BJ (cell line): Measurements from ENCODE around the gene PRAC2. TPM values are rescaled to one million over a fixed set of nuclear protein-coding genes. Genes with fewer than 3 reads are reported as not detected.

Source experiments
- CTCF ChIA-PET: fragments of 350-600 bp; formaldehyde crosslinking; extraction: SDS; loops from one replicate; lab custom pipeline; 2021; ENCODE audit warnings: antibody characterized with exemption, inconsistent platforms; lab: Yijun Ruan, JAX
- POLR2A ChIA-PET: fragments of 300-600 bp; sonication (Branson Sonifier 250); formaldehyde crosslinking; extraction: SDS; loops from one replicate; lab custom pipeline; 2021; ENCODE audit warnings: antibody characterized with exemption; lab: Charles Lee
- DNase-seq: peaks from one replicate; pipeline ENCODE4 v3.0.0-alpha.2; 2011; ENCODE audit warnings: low read depth
- H3K27me3 ChIP-seq: 2 replicates; pipeline ENCODE4 v1.6.0; 2011; ENCODE audit warnings: low read length; ENCODE audit not compliant: control insufficient read depth, insufficient read depth
- H3K36me3 ChIP-seq: 2 replicates; pipeline ENCODE4 v1.5.1; 2011; ENCODE audit warnings: low read length; ENCODE audit not compliant: control insufficient read depth, insufficient read depth
- H3K4me3 ChIP-seq: 2 replicates; pipeline ENCODE4 v1.5.1; 2011; ENCODE audit warnings: low read depth, mild to moderate bottlenecking, control low read depth, low read length
- polyA plus RNA-seq: library from polyadenylated mRNA; depleted of rRNA; stranded (reverse); fragments of >200 nt; gene quantifications from 2 replicates; pipeline ENCODE4 v1.2.3, GENCODE V29; 2011
- TF ChIP-seq, protein P1 (sequence below): IDR thresholded peaks from 2 replicates; pipeline ENCODE4 v1.5.1; 2011; ENCODE audit warnings: low read depth, mild to moderate bottlenecking, control low read depth, inconsistent platforms, low read length, moderate library complexity; ENCODE audit not compliant: insufficient read depth

The PRAC2 gene
- polyA plus RNA-seq, 1 experiment, result 0.63 TPM

DNA sequence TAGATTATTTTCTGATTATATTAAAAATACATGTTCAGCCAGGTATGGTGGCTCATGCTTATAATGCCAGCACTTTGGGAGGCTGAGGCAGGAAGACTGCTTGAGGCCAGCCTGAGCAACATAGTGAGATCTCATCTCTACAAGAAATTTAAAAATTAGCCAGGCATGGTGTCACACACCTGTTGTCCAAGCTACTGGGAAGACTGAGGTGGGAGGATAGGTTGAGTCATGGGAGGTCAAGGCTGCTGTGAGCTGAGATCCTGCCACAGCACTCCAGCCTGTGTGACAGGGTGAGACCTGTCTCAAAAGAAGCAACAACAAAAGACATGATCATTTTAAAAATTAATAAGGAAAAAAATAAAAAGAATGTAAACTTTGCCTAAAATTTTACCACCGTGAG, 41.4 kb upstream of the PRAC2 start:
- TF ChIP-seq, protein P1, sequence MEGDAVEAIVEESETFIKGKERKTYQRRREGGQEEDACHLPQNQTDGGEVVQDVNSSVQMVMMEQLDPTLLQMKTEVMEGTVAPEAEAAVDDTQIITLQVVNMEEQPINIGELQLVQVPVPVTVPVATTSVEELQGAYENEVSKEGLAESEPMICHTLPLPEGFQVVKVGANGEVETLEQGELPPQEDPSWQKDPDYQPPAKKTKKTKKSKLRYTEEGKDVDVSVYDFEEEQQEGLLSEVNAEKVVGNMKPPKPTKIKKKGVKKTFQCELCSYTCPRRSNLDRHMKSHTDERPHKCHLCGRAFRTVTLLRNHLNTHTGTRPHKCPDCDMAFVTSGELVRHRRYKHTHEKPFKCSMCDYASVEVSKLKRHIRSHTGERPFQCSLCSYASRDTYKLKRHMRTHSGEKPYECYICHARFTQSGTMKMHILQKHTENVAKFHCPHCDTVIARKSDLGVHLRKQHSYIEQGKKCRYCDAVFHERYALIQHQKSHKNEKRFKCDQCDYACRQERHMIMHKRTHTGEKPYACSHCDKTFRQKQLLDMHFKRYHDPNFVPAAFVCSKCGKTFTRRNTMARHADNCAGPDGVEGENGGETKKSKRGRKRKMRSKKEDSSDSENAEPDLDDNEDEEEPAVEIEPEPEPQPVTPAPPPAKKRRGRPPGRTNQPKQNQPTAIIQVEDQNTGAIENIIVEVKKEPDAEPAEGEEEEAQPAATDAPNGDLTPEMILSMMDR, result no peak
- no peak for DNase-seq
- Histone ChIP-seq H3K27me3 (peaks cover 9% of the 10 kb centered on the region), H3K4me3 (no peak overlapping the region), H3K36me3 (no peaks in the 10 kb centered on the region)
- ChIA-PET POLR2A (no interaction called here), CTCF (interaction anchor here (0.7 to 6.4 kb wide), 8 partner anchors 6 to 197 kb away, joined by 3 to 86 read pairs (median 6); partner anchors contain the start of gene PRAC2)

DNA sequence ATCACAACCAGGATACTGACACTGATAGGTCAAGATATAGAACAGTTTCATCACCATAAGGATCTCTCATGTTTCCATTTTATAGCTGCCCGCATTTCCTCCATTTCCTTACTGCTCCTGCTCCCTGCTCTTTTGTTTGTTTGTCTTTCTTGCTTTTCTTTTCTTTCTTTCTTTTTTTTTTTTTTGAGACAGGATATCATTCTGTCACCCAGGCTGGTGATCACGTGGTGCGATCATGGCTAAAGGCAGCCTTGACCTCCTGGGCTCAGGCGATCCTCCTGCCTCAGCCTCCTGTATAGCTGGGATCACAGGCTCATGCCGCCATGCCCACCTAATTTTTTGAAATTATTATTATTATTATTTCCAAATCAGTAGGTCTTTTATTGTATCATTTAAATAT, 32.3 kb upstream of the PRAC2 start:
- CTCF ChIA-PET, result no interaction called here
- H3K36me3 ChIP-seq, result no peaks in the 10 kb centered on the region

DNA sequence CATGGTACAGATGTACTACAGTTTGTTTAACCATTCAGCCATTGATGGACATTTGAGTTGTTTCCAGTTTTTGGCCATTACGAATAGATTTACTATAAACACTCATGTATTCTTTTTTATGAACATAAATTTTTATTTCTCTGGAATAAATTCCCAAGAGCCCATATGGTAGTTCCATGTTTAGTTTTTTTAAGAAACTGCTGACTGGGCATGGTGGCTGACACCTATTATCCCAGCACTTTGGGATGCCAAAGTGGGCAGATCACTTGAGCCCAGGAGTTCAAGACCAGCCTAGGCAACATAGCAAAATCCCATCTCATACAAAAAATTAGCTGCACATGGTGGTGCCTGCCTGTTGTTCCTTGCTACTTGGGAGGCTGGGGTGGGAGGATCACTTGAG, 30.9 kb upstream of the PRAC2 start:
- CTCF ChIA-PET, result interaction anchor here (1.0 to 1.2 kb wide), 2 partner anchors 13 to 99 kb away, joined by 4 to 5 read pairs; no protein-coding TSS in a partner anchor
- TF ChIP-seq, protein P1, result no peak
- POLR2A ChIA-PET, result no interaction called here
- Histone ChIP-seq H3K27me3 (0 out of 2 replicates have a peak, but pooled peaks cover 1% of the 10 kb centered on the region), H3K4me3 (no peak overlapping the region), H3K36me3 (no peaks in the 10 kb centered on the region)
- DNase-seq, result no peak

More for the DNA sequence above, 32.3 kb upstream of the PRAC2 start:
- H3K27me3 ChIP-seq, result 0 out of 2 replicates have a peak, but pooled peaks cover 1% of the 10 kb centered on the region
- POLR2A ChIA-PET, result no interaction called here
- DNase-seq, result no peak
- TF ChIP-seq, protein P1, result no peak
- H3K4me3 ChIP-seq, result no peak overlapping the region

DNA sequence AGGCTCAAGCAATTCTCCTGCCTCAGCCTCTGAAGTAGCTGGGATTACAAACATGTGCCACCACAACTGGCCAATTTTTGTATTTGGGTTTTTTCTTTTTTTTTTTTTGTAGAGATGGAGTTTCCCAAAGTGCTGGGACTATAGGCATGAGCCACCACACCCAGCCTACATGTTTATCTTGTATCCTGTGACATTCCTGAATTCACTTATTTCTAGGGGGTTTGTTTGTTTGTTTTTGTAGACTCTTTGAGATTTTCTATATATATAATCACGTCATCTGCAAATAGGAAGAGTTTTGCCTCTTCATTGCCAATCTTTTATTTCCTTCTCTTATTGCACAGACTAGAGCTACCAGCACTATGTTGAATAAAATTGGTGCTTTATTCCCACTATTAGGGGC, 29.8 kb upstream of the PRAC2 start:
- ChIA-PET POLR2A (no interaction called here), CTCF (interaction anchor here (1.0 to 1.2 kb wide), 2 partner anchors 14 to 98 kb away, joined by 4 to 5 read pairs; no protein-coding TSS in a partner anchor)

DNA sequence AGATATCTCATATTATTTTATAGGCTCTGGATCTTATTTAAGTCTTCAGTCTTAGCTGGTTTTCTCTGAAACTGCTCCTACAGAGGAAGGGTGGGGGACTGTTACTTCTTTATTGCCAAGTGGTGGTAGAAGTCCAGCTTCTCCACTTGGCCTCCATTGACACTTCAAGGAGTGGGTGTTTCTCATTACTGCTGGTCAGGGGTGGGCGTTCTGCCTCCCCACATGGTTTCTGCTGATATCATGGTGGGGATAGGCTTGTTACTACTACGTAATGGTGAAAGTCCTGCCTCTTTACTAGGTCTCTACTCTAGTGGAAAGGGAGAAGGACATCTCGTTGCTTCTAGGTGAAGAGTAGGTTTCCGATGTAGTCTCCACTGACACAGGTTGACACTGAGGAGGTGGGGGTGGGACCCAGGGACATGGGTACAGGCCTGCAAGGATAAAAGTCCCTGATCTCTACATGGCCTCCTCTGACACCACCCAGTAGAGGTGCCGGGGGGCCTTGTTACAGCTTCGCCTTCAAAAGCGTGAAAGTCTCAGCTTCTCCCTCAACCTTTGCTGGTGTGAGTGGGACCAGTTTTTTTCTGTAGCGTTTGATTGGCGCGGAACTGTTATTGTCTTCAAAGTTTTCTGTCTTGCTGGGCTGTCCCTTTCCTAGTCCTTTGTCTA, 21.0 kb upstream of the PRAC2 start:
- no peak for DNase-seq
- TF ChIP-seq, protein P1, result no peak
- Histone ChIP-seq H3K27me3 (peaks cover 14% of the 10 kb centered on the region), H3K4me3 (no peak overlapping the region), H3K36me3 (no peaks in the 10 kb centered on the region)
- ChIA-PET POLR2A (no interaction called here), CTCF (interaction anchor here (0.6 to 4.2 kb wide), 7 partner anchors 11 to 184 kb away, joined by 3 to 22 read pairs (median 3); no protein-coding TSS in a partner anchor)

More for the DNA sequence above, 29.8 kb upstream of the PRAC2 start:
- no peak for DNase-seq
- H3K4me3 ChIP-seq, result no peak overlapping the region
- 0 out of 2 replicates have a peak, but pooled peaks cover 1% of the 10 kb centered on the region for H3K27me3 ChIP-seq
- TF ChIP-seq, protein P1, result no peak
- no peaks in the 10 kb centered on the region for H3K36me3 ChIP-seq
